Erythroblast (primary cell): Measurements from ENCODE around the gene CBLL1.

Experiments
- GATA1 ChIP-seq: IDR thresholded peaks from 2 replicates; pipeline ENCODE4 v1.6.1; 2011; ENCODE audit warnings: low read depth, mild to moderate bottlenecking, control low read depth, low read length, moderate library complexity
- POLR2A ChIP-seq: IDR thresholded peaks from 2 replicates; pipeline ENCODE4 v1.6.1; 2011; ENCODE audit warnings: mild to moderate bottlenecking, low read length

DNA sequence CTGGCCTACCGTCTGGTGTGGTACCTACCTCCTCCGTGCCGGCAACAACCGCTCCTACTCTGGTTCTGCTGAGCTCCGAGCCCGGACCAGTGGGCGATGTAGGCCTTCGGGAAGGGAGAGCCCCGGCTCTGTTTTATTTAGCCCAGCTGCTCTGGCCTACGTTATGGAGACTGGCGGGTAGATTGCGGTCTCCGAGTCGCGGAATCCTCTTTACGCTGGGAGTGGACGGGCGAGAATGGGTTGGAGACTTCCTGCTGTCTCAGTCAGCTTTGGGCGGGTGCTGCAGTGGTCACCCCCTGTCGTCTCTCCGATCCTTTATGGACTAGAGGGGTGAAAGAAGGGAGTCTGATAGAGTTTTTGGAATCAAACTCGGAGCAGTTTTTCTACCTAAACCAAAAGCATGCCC lies 406 bp downstream of the CBLL1 start:
- TF ChIP-seq POLR2A (no peak), GATA1 (no peak)
